Kidney epithelial cell (primary cell): ENCODE data around the gene PDGFRA. TPM values are rescaled to one million over a fixed set of nuclear protein-coding genes. Genes with fewer than 3 reads are reported as not detected.
A peak's percentile ranks its signal among the peaks of the same experiment; 100 is the strongest.
"Not testable (repeated sequence)": the region's sequence is repeated elsewhere in the genome, so short reads cannot be mapped to it uniquely, and the experiment has no call there.

Source experiments
- DNase-seq: peaks from one replicate; pipeline ENCODE4 v3.0.0-alpha.2; 2010; ENCODE audit warnings: low read depth
- H3K27me3 ChIP-seq: 2 replicates; pipeline ENCODE4 v1.6.0; 2011; ENCODE audit warnings: low read length; ENCODE audit not compliant: control insufficient read depth, insufficient read depth
- H3K36me3 ChIP-seq: 2 replicates; pipeline ENCODE4 v1.5.1; 2011; ENCODE audit warnings: low read length; ENCODE audit not compliant: control insufficient read depth, insufficient read depth
- H3K4me3 ChIP-seq: 2 replicates; pipeline ENCODE4 v1.5.1; 2011; ENCODE audit warnings: low read depth, mild to moderate bottlenecking, control low read depth, low read length
- CTCF ChIP-seq: IDR thresholded peaks from 2 replicates; pipeline ENCODE4 v1.5.1; 2011; ENCODE audit warnings: mild to moderate bottlenecking, moderate library complexity, low read length, control low read depth, inconsistent platforms; ENCODE audit not compliant: insufficient read depth, poor library complexity, severe bottlenecking
- total RNA-seq: library from RNA; depleted of rRNA; stranded (reverse); fragments of >200 nt; gene quantifications from 2 replicates; pipeline ENCODE4 v1.2.3, GENCODE V29; 2015

Gene PDGFRA
- total RNA-seq, 1 donor from 2014 or later, result 2.1 TPM

GRCh38 chr4:54233277-54233696 lies 4.2 kb downstream of the PDGFRA start:
- H3K27me3 ChIP-seq, result peaks cover 50% of the 10 kb centered on the region
- no peak for DNase-seq

GRCh38 chr4:54233697-54234496 lies 4.8 kb downstream of the PDGFRA start:
- peak; percentile 83 for TF ChIP-seq CTCF
- Histone ChIP-seq H3K36me3 (no peaks in the 10 kb centered on the region), H3K27me3 (peaks cover 44% of the 10 kb centered on the region), H3K4me3 (peak overlapping the region; percentile 17)
- DNase-seq, result no peak

More at GRCh38 chr4:54233277-54233696, 4.2 kb downstream of the PDGFRA start:
- peak; percentile 85 for TF ChIP-seq CTCF
- no peaks in the 10 kb centered on the region for H3K36me3 ChIP-seq
- peak overlapping the region; percentile 36 for H3K4me3 ChIP-seq

- Histone ChIP-seq H3K27me3 (peaks cover 38% of the 10 kb centered on the region), H3K4me3 (no peak overlapping the region), H3K36me3 (no peaks in the 10 kb centered on the region)
- no peak for DNase-seq
- TF ChIP-seq CTCF, result no peak
Measured at GRCh38 chr4:54234497-54235205, 5.6 kb downstream of the PDGFRA start.

GRCh38 chr4:54236316-54236715 lies 7.2 kb downstream of the PDGFRA start:
- not testable (repeated sequence) for H3K4me3 ChIP-seq, H3K36me3 ChIP-seq, DNase-seq
- peaks cover 22% of the 10 kb centered on the region for H3K27me3 ChIP-seq

GRCh38 chr4:54237770-54238169 lies 8.7 kb downstream of the PDGFRA start:
- no peak for DNase-seq
- no peak overlapping the region for H3K4me3 ChIP-seq
- no peak for TF ChIP-seq CTCF
- H3K27me3 ChIP-seq, result peaks cover 10% of the 10 kb centered on the region
- H3K36me3 ChIP-seq, result no peaks in the 10 kb centered on the region

- H3K36me3 ChIP-seq, result no peaks in the 10 kb centered on the region
- no peak for DNase-seq
- H3K4me3 ChIP-seq, result no peak overlapping the region
- peaks cover 9% of the 10 kb centered on the region for H3K27me3 ChIP-seq
- TF ChIP-seq CTCF, result no peak
Measured at GRCh38 chr4:54238389-54238788, 9.3 kb downstream of the PDGFRA start.

GRCh38 chr4:54241268-54241823 lies 12.3 kb downstream of the PDGFRA start:
- DNase-seq, H3K4me3 ChIP-seq, H3K27me3 ChIP-seq, H3K36me3 ChIP-seq: not testable (repeated sequence)

GRCh38 chr4:54243541-54243940 lies 14.4 kb downstream of the PDGFRA start:
- not testable (repeated sequence) for DNase-seq, H3K36me3 ChIP-seq, H3K27me3 ChIP-seq, H3K4me3 ChIP-seq

GRCh38 chr4:54252312-54252711 lies 23.2 kb downstream of the PDGFRA start:
- not testable (repeated sequence) for DNase-seq, H3K4me3 ChIP-seq, H3K36me3 ChIP-seq, H3K27me3 ChIP-seq
